HepG2 (cell line): ENCODE data around the gene KRT17. TPM values are rescaled to one million over a fixed set of nuclear protein-coding genes. Genes with fewer than 3 reads are reported as not detected.
A peak's percentile ranks its signal among the peaks of the same experiment; 100 is the strongest.

Experiments
- ATAC-seq: fragments of 200-7000 bp; cut with Tn5 transposase; 3 replicates; pipeline ENCODE4 v1.9.1; 2020; ENCODE audit warnings: mild to moderate bottlenecking, moderate library complexity
- BruUV-seq: library from RNA; stranded (reverse); fragments of 400-500 nt; replicated peaks from 2 replicates; lab custom pipeline; 2021; lab: Mats Ljungman, UMichigan
- CTCF ChIA-PET: fragments of 300-600 bp; formaldehyde crosslinking; extraction: SDS; loops from one replicate; lab custom pipeline; 2021; ENCODE audit warnings: low total read pairs, inconsistent platforms, low intra/inter-chr PET ratio; lab: Yijun Ruan, JAX
- POLR2A ChIA-PET: fragments of 350-600 bp; sonication (Branson Sonifier 250); formaldehyde crosslinking; loops from one replicate; lab custom pipeline; 2020; ENCODE audit warnings: antibody characterized with exemption, inconsistent platforms; lab: Yijun Ruan, JAX
- DNase-seq: peaks from one replicate; pipeline ENCODE4 v3.0.0-alpha.2; 2015; ENCODE audit warnings: low spot score
- FAIRE-seq: peaks from 3 replicates; lab custom pipeline; 2011; peaks lifted over from hg19 to GRCh38; lab: Jason Lieb, UNC
- H2AFZ ChIP-seq: one replicate; pipeline ENCODE4 v1.6.1; 2011; ENCODE audit warnings: low read length, inconsistent platforms
- H3K27ac ChIP-seq: fragments of 300-600 bp; 3 replicates; pipeline ENCODE4 v1.8.0; 2011; ENCODE audit warnings: mixed run types, mild to moderate bottlenecking, mixed read lengths, low read length, inconsistent platforms; ENCODE audit not compliant: insufficient read depth; ENCODE audit errors: extremely low read length
- H3K27me3 ChIP-seq, 2 experiments: fragments of 200-600 bp in 1 of 2; 2 replicates in 1 of 2; 3 replicates in 1 of 2; pipeline versions ENCODE4 v1.6.0 to v1.8.0; 2011; ENCODE audit warnings: low read length in 2 of 2, mild to moderate bottlenecking in 2 of 2, moderate library complexity in 2 of 2, inconsistent platforms in 1 of 2; ENCODE audit not compliant: insufficient read depth in 2 of 2, control insufficient read depth in 1 of 2
- H3K36me3 ChIP-seq, 2 experiments: fragments of 200-600 bp in 1 of 2; replicated peaks in 1 of 2; 2 replicates in 1 of 2; 3 replicates in 1 of 2; pipeline versions ENCODE4 v1.5.1 to v1.8.0; 2011; ENCODE audit warnings: low read length in 2 of 2, inconsistent platforms in 1 of 2; ENCODE audit not compliant: insufficient read depth in 2 of 2, control insufficient read depth in 1 of 2
- H3K4me1 ChIP-seq: 2 replicates; pipeline ENCODE4 v1.5.1; 2012; ENCODE audit warnings: low read length, inconsistent platforms; ENCODE audit not compliant: insufficient read depth
- H3K4me2 ChIP-seq: 2 replicates; pipeline ENCODE4 v1.6.0; 2011; ENCODE audit warnings: low read depth, low read length, inconsistent platforms
- H3K4me3 ChIP-seq, 3 experiments: fragments of 200-600 bp in 1 of 3; sonication (generic), shearing (Covaris generic) in 1 of 3; replicated peaks in 1 of 3; 2 replicates each; pipeline ENCODE4 v1.5.1; 2011 to 2016; ENCODE audit warnings: low read length in 3 of 3, inconsistent platforms in 2 of 3, low read depth in 2 of 3, mild to moderate bottlenecking in 2 of 3, control low read depth in 1 of 3, mixed read lengths in 1 of 3; ENCODE audit not compliant: insufficient read depth in 1 of 3
- H3K79me2 ChIP-seq: one replicate; pipeline ENCODE4 v1.6.1; 2011; ENCODE audit warnings: low read length, inconsistent platforms; ENCODE audit not compliant: insufficient read depth
- H3K9ac ChIP-seq: 2 replicates; pipeline ENCODE4 v1.6.0; 2011; ENCODE audit warnings: mild to moderate bottlenecking, low read depth, low read length, inconsistent platforms; ENCODE audit not compliant: insufficient read depth
- H3K9me3 ChIP-seq: 2 replicates; pipeline ENCODE4 v1.5.1; 2012; ENCODE audit warnings: mild to moderate bottlenecking, low read length
- H4K20me1 ChIP-seq: 2 replicates; pipeline ENCODE4 v1.6.0; 2011; ENCODE audit warnings: inconsistent platforms, mild to moderate bottlenecking, low read length, moderate library complexity; ENCODE audit not compliant: insufficient read depth
- ATM ChIP-seq: fragments of 450-650 bp; IDR thresholded peaks from 2 replicates; pipeline ENCODE4 v1.7.1; 2017; ENCODE audit warnings: mild to moderate bottlenecking, borderline replicate concordance
- DNMT1 ChIP-seq: sonication (generic); formaldehyde crosslinking; IDR thresholded peaks from 2 replicates; pipeline ENCODE4 v1.5.1; 2020; ENCODE audit warnings: mild to moderate bottlenecking, missing genetic modification reagents
- EHMT2 ChIP-seq: fragments of 200-600 bp; sonication (generic); IDR thresholded peaks from 2 replicates; pipeline ENCODE4 v1.7.0; 2017; ENCODE audit warnings: antibody characterized with exemption, low read depth, low read length, borderline replicate concordance
- ETV5 ChIP-seq: IDR thresholded peaks from 2 replicates; pipeline ENCODE4 v1.6.1; 2018; ENCODE audit warnings: missing biosample characterization, missing genetic modification reagents, inconsistent platforms, borderline replicate concordance
- KDM6A ChIP-seq: IDR thresholded peaks from 2 replicates; pipeline ENCODE4 v1.6.1; 2016; ENCODE audit warnings: low read depth
- MAFF ChIP-seq: IDR thresholded peaks from 2 replicates; pipeline ENCODE4 v1.6.1; 2011; ENCODE audit warnings: low read depth, low read length, improper control_type of control experiment
- MAFG ChIP-seq: sonication (generic); formaldehyde crosslinking; IDR thresholded peaks from 2 replicates; pipeline ENCODE4 v1.5.1; 2020; ENCODE audit warnings: mild to moderate bottlenecking, missing genetic modification reagents
- NFKB2 ChIP-seq: sonication (generic); formaldehyde crosslinking; IDR thresholded peaks from 2 replicates; pipeline ENCODE4 v1.4.0; 2020; ENCODE audit warnings: missing genetic modification reagents, borderline replicate concordance
- SP2 ChIP-seq: sonication (generic); formaldehyde crosslinking; IDR thresholded peaks from 2 replicates; pipeline ENCODE4 v1.5.1; 2020; ENCODE audit warnings: mild to moderate bottlenecking, missing genetic modification reagents
- WGBS: methylation state at CpG from one replicate; pipeline ENCODE4 v1.1.6; 2017; ENCODE audit warnings: low lambda C conversion rate; 5-methylcytosine and 5-hydroxymethylcytosine counted together
- in situ Hi-C: cut with HindIII; loops from 2 replicates; pipeline ENCODE4 v1.10.0; 2017; ENCODE audit warnings: low pct_unique_long_range_greater_than_20kb; ENCODE audit not compliant: extremely low pct_ligation_motif_present
- intact Hi-C: fragments of 100-400 bp; cut with micrococcal nuclease; formaldehyde crosslinking; loops from one replicate; pipeline ENCODE4 v1.10.0; 2022; ENCODE audit not compliant: unreplicated experiment
- polyA plus RNA-seq, 8 experiments: library from polyadenylated mRNA; depleted of rRNA in 3 of 8; stranded (reverse) in 7 of 8; unstranded in 1 of 8; fragments of >200 nt; fragmentation: Illumina TruSeq in 4 of 8; extraction: Trizol in 4 of 8; gene quantifications; 2 replicates each; pipeline versions ENCODE4 v1.2.1 to v1.2.3, GENCODE V29; 2011 to 2016; ENCODE audit warnings: low read depth in 4 of 8, missing spikeins in 1 of 8, mixed read lengths in 1 of 8; ENCODE audit not compliant: insufficient read depth in 1 of 8
- total RNA-seq, 5 experiments: library from RNA; depleted of rRNA; stranded (reverse); fragments of >200 nt; fragmentation: Illumina TruSeq; extraction: Trizol; gene quantifications; 2 replicates each; pipeline ENCODE4 v1.2.3, GENCODE V29; 2016; ENCODE audit warnings: low read depth in 1 of 5
- TF ChIP-seq, protein P1 (sequence below): sonication (generic); formaldehyde crosslinking; IDR thresholded peaks from 2 replicates; pipeline ENCODE4 v1.5.0; 2020; ENCODE audit warnings: missing genetic modification reagents
- TF ChIP-seq, protein P2 (sequence below): sonication (generic); formaldehyde crosslinking; IDR thresholded peaks from 2 replicates; pipeline ENCODE4 v1.5.1; 2020; ENCODE audit warnings: missing genetic modification reagents, mild to moderate bottlenecking, borderline replicate concordance
- TF ChIP-seq, protein P3 (sequence below): sonication (generic); formaldehyde crosslinking; IDR thresholded peaks from 2 replicates; pipeline ENCODE4 v1.8.1; 2023; ENCODE audit warnings: missing genetic modification reagents, mild to moderate bottlenecking, borderline replicate concordance

The KRT17 gene
- total and polyA plus RNA-seq, 2 of the 13 experiments (the other 11 are each of a cell fraction or from before 2014, with no cell fraction given): 0.38 to 0.82 TPM

DNA sequence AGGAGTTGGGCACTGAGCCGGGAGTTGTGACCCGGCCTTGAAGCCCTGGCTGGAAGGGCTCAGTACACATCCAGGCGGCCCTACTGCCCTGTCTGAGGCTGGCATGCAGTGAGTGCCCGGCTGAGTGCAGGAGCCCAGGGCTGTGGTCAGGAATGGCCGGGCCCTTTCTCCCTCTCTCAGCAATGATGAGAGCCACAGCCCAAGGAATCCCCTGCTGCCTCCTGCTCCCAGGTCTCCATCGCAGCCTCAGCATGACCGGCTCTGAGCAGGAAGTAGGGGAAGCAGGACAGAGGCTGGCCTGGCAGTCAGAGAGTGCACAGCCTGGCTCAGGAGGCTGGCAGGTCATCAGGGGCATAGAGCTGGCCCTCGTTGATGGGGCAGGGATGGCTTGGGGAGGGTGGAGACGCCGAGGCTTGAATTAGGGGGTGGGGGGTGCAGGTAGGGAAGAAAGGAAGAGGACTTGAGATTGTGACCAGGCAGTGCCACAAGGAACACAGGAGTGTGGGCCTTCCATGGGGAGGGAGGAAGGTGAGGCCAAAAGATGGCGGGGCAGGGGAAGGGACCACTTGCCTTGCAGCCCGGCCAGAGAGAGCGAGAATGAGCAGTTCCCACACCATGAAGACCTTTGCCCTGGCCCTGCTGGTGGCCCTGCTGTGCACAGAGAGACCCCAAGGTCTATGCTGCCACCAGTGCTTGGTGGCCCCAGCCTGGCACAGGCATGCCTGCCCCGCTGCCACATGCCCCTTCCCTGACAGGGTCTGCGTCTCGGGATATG, 32.1 kb upstream of the KRT17 start (continued):
- TF ChIP-seq ATM (no peak), SP2 (CRISPR knock-in tag) (no peak), EHMT2 (no peak)
- TF ChIP-seq, all 625 proteins: peak for 0

DNA sequence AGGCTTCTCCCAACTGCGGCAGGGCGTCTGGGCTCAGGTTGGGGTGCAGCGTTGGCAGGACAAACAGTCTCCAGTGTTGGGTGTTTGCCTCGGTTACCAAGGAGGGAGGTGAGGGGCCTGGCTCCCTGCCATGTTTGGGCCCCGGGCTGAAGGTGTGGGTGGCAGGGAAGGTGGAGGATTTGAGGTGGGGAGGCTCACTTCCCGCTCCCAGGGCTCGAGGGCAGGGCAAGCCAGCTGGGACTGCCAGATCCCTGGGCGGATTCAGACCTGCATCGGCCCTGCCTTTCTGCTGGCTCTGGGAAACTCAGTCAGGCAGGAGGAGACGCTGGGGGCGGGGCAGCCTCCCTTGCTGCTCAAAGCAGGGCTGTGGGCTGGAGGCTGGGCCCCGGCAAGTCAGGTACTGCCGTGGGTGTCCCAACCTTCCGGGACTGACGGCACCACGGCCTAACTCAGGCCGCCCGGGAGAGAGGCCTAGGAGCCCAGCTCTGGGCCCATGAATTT, 31.3 kb upstream of the KRT17 start:
- H3K4me1 ChIP-seq: 0 out of 2 replicates have a peak, but pooled peaks cover 6% of the 10 kb centered on the region
- in situ Hi-C loops: no loop called here
- H3K4me2 ChIP-seq: 0 out of 2 replicates have a peak overlapping the region, but pooled peaks have one; percentile 16
- intact Hi-C loops: no loop called here
- ChIA-PET CTCF (no interaction called here), POLR2A (no interaction called here)
- H4K20me1 ChIP-seq: no peaks in the 10 kb centered on the region
- DNase-seq (no peak), FAIRE-seq (no peak), ATAC-seq (peak; percentile 9; the same call in 2 of the 3 replicates)
- 13% methylated on average over 8 of the region's 18 CpGs for WGBS
- H3K4me3 ChIP-seq: no peak overlapping the region
- no peaks in the 10 kb centered on the region for H3K9me3 ChIP-seq
- peaks cover 26 to 78% of the 10 kb centered on the region in 2 experiments for H3K27me3 ChIP-seq
- no peak overlapping the region for H2AFZ ChIP-seq
- no peak overlapping the region for H3K27ac ChIP-seq
- no TSS peak for BruUV-seq
- no peaks in the 10 kb centered on the region for H3K79me2 ChIP-seq
- no peak overlapping the region for H3K9ac ChIP-seq
- TF ChIP-seq, protein P1, sequence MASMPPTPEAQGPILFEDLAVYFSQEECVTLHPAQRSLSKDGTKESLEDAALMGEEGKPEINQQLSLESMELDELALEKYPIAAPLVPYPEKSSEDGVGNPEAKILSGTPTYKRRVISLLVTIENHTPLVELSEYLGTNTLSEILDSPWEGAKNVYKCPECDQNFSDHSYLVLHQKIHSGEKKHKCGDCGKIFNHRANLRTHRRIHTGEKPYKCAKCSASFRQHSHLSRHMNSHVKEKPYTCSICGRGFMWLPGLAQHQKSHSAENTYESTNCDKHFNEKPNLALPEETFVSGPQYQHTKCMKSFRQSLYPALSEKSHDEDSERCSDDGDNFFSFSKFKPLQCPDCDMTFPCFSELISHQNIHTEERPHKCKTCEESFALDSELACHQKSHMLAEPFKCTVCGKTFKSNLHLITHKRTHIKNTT (CRISPR knock-in tag): no peak
- TF ChIP-seq NFKB2 (no peak), MAFF (no peak), MAFG (no peak), DNMT1 (CRISPR knock-in tag) (no peak), ETV5 (CRISPR knock-in tag) (no peak), KDM6A (CRISPR knock-in tag) (no peak)
- TF ChIP-seq, protein P2, sequence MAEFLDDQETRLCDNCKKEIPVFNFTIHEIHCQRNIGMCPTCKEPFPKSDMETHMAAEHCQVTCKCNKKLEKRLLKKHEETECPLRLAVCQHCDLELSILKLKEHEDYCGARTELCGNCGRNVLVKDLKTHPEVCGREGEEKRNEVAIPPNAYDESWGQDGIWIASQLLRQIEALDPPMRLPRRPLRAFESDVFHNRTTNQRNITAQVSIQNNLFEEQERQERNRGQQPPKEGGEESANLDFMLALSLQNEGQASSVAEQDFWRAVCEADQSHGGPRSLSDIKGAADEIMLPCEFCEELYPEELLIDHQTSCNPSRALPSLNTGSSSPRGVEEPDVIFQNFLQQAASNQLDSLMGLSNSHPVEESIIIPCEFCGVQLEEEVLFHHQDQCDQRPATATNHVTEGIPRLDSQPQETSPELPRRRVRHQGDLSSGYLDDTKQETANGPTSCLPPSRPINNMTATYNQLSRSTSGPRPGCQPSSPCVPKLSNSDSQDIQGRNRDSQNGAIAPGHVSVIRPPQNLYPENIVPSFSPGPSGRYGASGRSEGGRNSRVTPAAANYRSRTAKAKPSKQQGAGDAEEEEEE (CRISPR knock-in tag): no peak
- TF ChIP-seq, protein P3, sequence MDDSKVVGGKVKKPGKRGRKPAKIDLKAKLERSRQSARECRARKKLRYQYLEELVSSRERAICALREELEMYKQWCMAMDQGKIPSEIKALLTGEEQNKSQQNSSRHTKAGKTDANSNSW (CRISPR knock-in tag): no peak
- H3K36me3 ChIP-seq: no peaks in the 10 kb centered on the region
